Muscle layer of colon (tissue), 2 donors: ENCODE data around the gene LECT2.

Experiments used
- H3K27ac ChIP-seq: one replicate; pipeline ENCODE4 v1.7.0; 2013; ENCODE audit warnings: low read depth, mild to moderate bottlenecking, low read length, moderate library complexity
- H3K27me3 ChIP-seq, 2 donors: one replicate each; pipeline ENCODE4 v1.7.0; 2013; ENCODE audit warnings: low read length in 2 of 2, mild to moderate bottlenecking in 2 of 2; ENCODE audit not compliant: insufficient read depth in 2 of 2, control insufficient read depth in 1 of 2
- H3K36me3 ChIP-seq: one replicate; pipeline ENCODE4 v1.7.0; 2013; ENCODE audit warnings: mild to moderate bottlenecking, low read length; ENCODE audit not compliant: insufficient read depth
- H3K4me1 ChIP-seq: one replicate; pipeline ENCODE4 v1.7.0; 2013; ENCODE audit warnings: mild to moderate bottlenecking, low read length; ENCODE audit not compliant: insufficient read depth
- H3K4me3 ChIP-seq, 2 donors: one replicate each; pipeline ENCODE4 v1.7.0; 2013; ENCODE audit warnings: low read length in 2 of 2, low read depth in 1 of 2, mild to moderate bottlenecking in 1 of 2, moderate library complexity in 1 of 2
- H3K9ac ChIP-seq: one replicate; pipeline ENCODE4 v1.7.0; 2013; ENCODE audit warnings: low read length
- H3K9me3 ChIP-seq: one replicate; pipeline ENCODE4 v1.7.0; 2013; ENCODE audit warnings: mild to moderate bottlenecking, low read length
- donor health status: abdominal sarcoma.
- donor health status: Adenocarcinoma of cecum.

LECT2 gene

GRCh38 chr5:135993335-135993879 is 38.6 kb upstream of the LECT2 start:
- Histone ChIP-seq H3K9ac (no peak overlapping the region), H3K36me3 (no peaks in the 10 kb centered on the region), H3K27me3 (no peaks in the 10 kb centered on the region), H3K9me3 (no peaks in the 10 kb centered on the region), H3K4me3 (no peak overlapping the region), H3K4me1 (peaks cover 22% of the 10 kb centered on the region), H3K27ac (peak overlapping the region; percentile 39)

GRCh38 chr5:135991429-135991828 is 36.6 kb upstream of the LECT2 start:
- Histone ChIP-seq H3K27ac (no peak overlapping the region), H3K36me3 (no peaks in the 10 kb centered on the region), H3K9me3 (no peaks in the 10 kb centered on the region), H3K4me3 (no peak overlapping the region), H3K9ac (no peak overlapping the region), H3K4me1 (peaks cover 32% of the 10 kb centered on the region), H3K27me3 (no peaks in the 10 kb centered on the region)

- no peaks in the 10 kb centered on the region for H3K9me3 ChIP-seq
- no peaks in the 10 kb centered on the region for H3K27me3 ChIP-seq
- no peak overlapping the region for H3K9ac ChIP-seq
- peaks cover 37% of the 10 kb centered on the region for H3K4me1 ChIP-seq
- H3K36me3 ChIP-seq: no peaks in the 10 kb centered on the region
- H3K27ac ChIP-seq: no peak overlapping the region
- H3K4me3 ChIP-seq: no peak overlapping the region
Measured at GRCh38 chr5:135990528-135991255, 35.9 kb upstream of the LECT2 start.

- H3K36me3 ChIP-seq: no peaks in the 10 kb centered on the region
- H3K4me3 ChIP-seq: no peak overlapping the region
- no peak overlapping the region for H3K9ac ChIP-seq
- no peaks in the 10 kb centered on the region for H3K27me3 ChIP-seq
- H3K4me1 ChIP-seq: peaks cover 35% of the 10 kb centered on the region
- H3K27ac ChIP-seq: no peak overlapping the region
- no peaks in the 10 kb centered on the region for H3K9me3 ChIP-seq
Measured at GRCh38 chr5:135989686-135990085, 34.9 kb upstream of the LECT2 start.

- no peaks in the 10 kb centered on the region for H3K27me3 ChIP-seq
- H3K9me3 ChIP-seq: no peaks in the 10 kb centered on the region
- H3K4me1 ChIP-seq: peaks cover 24% of the 10 kb centered on the region
Measured at GRCh38 chr5:135988546-135988945, 33.8 kb upstream of the LECT2 start.

DNA sequence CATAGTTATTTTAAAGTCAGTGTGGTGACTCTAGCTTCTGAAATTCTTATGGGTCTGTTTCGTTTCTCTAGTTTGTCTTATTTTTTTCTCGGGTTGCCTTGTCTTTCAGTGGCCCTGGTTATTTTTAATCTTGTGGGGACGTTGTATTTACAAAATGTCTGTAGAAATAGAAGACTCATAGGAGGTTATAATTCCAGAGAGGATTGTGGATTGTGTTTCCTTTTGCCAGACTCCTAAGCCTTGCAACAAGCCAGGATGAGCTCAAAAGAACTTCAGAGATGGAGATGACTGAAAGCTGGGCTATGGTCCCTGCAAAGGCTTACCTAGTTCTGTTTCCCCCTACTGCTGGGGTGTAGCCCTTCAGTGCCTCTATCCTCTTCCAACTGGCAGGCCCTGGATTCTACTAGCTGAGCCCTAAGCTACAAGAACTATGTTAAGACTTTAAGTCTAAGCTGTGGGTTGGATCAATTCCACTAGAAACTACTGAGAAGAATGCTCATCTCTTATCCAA is 32.2 kb upstream of the LECT2 start:
- H3K27me3 ChIP-seq: no peaks in the 10 kb centered on the region
- no peaks in the 10 kb centered on the region for H3K36me3 ChIP-seq
- H3K4me3 ChIP-seq: no peak overlapping the region
- no peak overlapping the region for H3K27ac ChIP-seq
- H3K4me1 ChIP-seq: peaks cover 18% of the 10 kb centered on the region
- H3K9ac ChIP-seq: no peak overlapping the region
- no peaks in the 10 kb centered on the region for H3K9me3 ChIP-seq

More at GRCh38 chr5:135988546-135988945, 33.8 kb upstream of the LECT2 start:
- H3K9ac ChIP-seq: no peak overlapping the region
- no peak overlapping the region for H3K4me3 ChIP-seq
- H3K27ac ChIP-seq: no peak overlapping the region
- no peaks in the 10 kb centered on the region for H3K36me3 ChIP-seq

DNA sequence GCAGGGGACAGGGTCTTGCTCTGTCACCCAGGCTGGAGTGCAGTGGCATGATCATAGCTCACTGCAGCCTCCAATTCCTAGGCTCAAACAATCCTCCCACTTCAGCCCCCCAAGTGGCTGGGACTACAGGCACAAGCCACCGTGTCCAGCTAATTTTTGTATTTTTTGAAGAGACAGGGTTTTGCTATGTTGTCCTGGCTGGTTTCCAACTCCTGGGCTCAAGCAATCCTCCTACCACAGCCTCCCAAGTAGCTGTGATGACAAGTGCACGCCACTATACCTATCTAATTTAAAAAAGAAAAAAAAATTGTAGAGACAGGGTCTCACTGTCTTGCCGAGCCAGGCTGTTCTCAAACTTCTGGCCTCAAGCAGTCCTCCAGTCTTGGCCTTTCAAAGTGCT is 31.6 kb upstream of the LECT2 start:
- Histone ChIP-seq H3K9me3 (no peaks in the 10 kb centered on the region), H3K27me3 (no peaks in the 10 kb centered on the region), H3K4me3 (no peak overlapping the region), H3K4me1 (peaks cover 18% of the 10 kb centered on the region), H3K36me3 (no peaks in the 10 kb centered on the region), H3K9ac (no peak overlapping the region), H3K27ac (no peak overlapping the region)

DNA sequence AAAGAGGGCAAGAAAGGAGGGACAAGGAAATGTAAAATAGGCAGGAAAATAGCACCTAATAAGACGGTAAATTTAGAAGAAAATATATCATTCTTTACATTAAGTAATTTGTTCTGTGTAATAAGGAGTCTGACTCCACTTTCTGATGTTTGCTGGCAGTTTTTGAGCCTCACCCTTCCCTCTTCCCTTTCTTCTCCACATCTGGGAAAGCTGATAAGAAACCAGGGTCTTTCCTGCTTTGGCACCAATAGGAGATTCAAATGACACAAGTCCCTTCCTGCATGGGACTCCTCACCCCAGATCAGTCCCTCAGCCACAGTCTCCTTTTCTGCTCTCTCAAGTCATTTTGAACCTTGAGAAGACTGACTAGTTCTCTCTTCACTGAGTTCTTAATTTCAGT is 31.2 kb upstream of the LECT2 start:
- no peak overlapping the region for H3K27ac ChIP-seq
- no peak overlapping the region for H3K9ac ChIP-seq
- peaks cover 18% of the 10 kb centered on the region for H3K4me1 ChIP-seq
- no peak overlapping the region for H3K4me3 ChIP-seq
- no peaks in the 10 kb centered on the region for H3K27me3 ChIP-seq
- H3K9me3 ChIP-seq: no peaks in the 10 kb centered on the region
- no peaks in the 10 kb centered on the region for H3K36me3 ChIP-seq

- Histone ChIP-seq H3K36me3 (no peaks in the 10 kb centered on the region), H3K27me3 (no peaks in the 10 kb centered on the region), H3K9me3 (no peaks in the 10 kb centered on the region), H3K27ac (no peak overlapping the region), H3K4me1 (peaks cover 7% of the 10 kb centered on the region), H3K9ac (no peak overlapping the region), H3K4me3 (no peak overlapping the region)
Measured at GRCh38 chr5:135980620-135981019, 25.8 kb upstream of the LECT2 start.

GRCh38 chr5:135979510-135979909 is 24.7 kb upstream of the LECT2 start:
- Histone ChIP-seq H3K27me3 (no peaks in the 10 kb centered on the region), H3K9me3 (no peaks in the 10 kb centered on the region), H3K9ac (no peak overlapping the region), H3K27ac (no peak overlapping the region), H3K4me3 (no peak overlapping the region), H3K4me1 (peaks cover 7% of the 10 kb centered on the region), H3K36me3 (no peaks in the 10 kb centered on the region)

DNA sequence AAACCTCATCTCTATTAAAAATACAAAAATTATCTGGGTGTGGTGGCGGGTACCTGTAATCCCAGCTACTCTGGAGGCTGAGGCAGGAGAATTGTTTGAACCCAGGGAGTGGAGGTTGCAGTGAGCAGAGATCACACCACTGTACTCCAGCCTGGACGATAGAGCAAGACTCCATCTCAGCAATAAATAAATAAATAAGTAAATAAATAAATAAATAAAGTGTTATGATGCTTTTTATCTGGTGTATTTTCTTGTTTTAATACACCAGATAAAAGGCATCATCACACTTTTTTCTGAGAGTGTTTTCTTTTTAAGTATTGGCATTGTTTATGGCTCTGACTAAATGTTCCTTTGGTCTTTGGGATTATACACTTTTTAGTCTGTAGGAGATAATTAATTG is 24.2 kb upstream of the LECT2 start:
- H3K27me3 ChIP-seq: no peaks in the 10 kb centered on the region
- H3K27ac ChIP-seq: no peak overlapping the region

DNA sequence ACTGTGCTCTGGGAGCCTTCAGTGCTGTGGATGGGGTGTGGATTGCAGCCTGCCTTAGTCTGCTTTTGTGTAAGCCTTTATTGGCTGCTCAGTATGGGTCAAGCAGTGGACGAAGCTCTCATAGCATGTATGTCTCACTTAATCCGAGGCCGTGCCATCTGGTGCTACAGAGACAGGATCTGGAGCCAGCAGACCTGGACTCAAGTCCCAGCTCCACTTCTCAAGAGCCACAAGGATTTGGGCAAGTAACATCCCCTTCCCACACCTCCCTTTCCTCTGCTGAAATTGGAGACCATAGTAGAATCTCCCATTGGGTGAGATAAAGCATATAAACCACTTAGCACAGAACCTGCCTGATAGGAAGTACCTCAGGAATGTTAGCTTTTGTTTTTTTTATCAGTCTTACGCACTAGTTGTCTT is 23.4 kb upstream of the LECT2 start:
- H3K27ac ChIP-seq: no peak overlapping the region
- no peak overlapping the region for H3K4me3 ChIP-seq
- no peak overlapping the region for H3K9ac ChIP-seq
- H3K4me1 ChIP-seq: peaks cover 12% of the 10 kb centered on the region
- no peaks in the 10 kb centered on the region for H3K36me3 ChIP-seq
- H3K27me3 ChIP-seq: no peaks in the 10 kb centered on the region
- H3K9me3 ChIP-seq: no peaks in the 10 kb centered on the region

More for the DNA sequence above, 24.2 kb upstream of the LECT2 start:
- H3K36me3 ChIP-seq: no peaks in the 10 kb centered on the region
- no peak overlapping the region for H3K4me3 ChIP-seq
- H3K9ac ChIP-seq: no peak overlapping the region
- peaks cover 7% of the 10 kb centered on the region for H3K4me1 ChIP-seq
- H3K9me3 ChIP-seq: no peaks in the 10 kb centered on the region
